GM23338 (cell line): Measurements from ENCODE around the gene SLC25A26. TPM values are rescaled to one million over a fixed set of nuclear protein-coding genes. Genes with fewer than 3 reads are reported as not detected.
A peak's percentile ranks its signal among the peaks of the same experiment; 100 is the strongest.

Source experiments
- ATAC-seq: fragments of 200-7000 bp; cut with Tn5 transposase; 3 replicates; pipeline ENCODE4 v1.9.1; 2020
- DNase-seq: peaks from one replicate; pipeline ENCODE4 v3.0.0-alpha.2; 2015; ENCODE audit warnings: low spot score
- H2AFZ ChIP-seq: fragments of 200-600 bp; sonication (generic); 2 replicates; pipeline ENCODE4 v1.8.0; 2016; ENCODE audit warnings: antibody characterized with exemption, mild to moderate bottlenecking, moderate library complexity
- H3F3A ChIP-seq: fragments of 200-600 bp; sonication (generic); replicated peaks from 2 replicates; pipeline ENCODE4 v1.8.0; 2017; ENCODE audit warnings: antibody characterized with exemption, mixed run types, low read depth
- H3K27ac ChIP-seq: fragments of 200-600 bp; sonication (generic); 2 replicates; pipeline ENCODE4 v1.6.1; 2016; ENCODE audit warnings: low read depth
- H3K27me3 ChIP-seq: fragments of 200-600 bp; sonication (generic); 2 replicates; pipeline ENCODE4 v1.8.0; 2016; ENCODE audit warnings: mild to moderate bottlenecking, mixed run types, moderate library complexity; ENCODE audit not compliant: insufficient read depth
- H3K36me3 ChIP-seq: fragments of 200-600 bp; sonication (generic); 2 replicates; pipeline ENCODE4 v1.8.0; 2016; ENCODE audit warnings: mild to moderate bottlenecking; ENCODE audit not compliant: insufficient read depth
- H3K4me1 ChIP-seq: fragments of 200-600 bp; sonication (generic); 2 replicates; pipeline ENCODE4 v1.8.0; 2016; ENCODE audit warnings: mild to moderate bottlenecking, moderate library complexity; ENCODE audit not compliant: insufficient read depth
- H3K4me2 ChIP-seq: fragments of 200-600 bp; sonication (generic); 2 replicates; pipeline ENCODE4 v1.7.1; 2017; ENCODE audit warnings: mixed run types
- H3K4me3 ChIP-seq: fragments of 200-600 bp; sonication (generic); 2 replicates; pipeline ENCODE4 v1.6.1; 2016; ENCODE audit warnings: mixed run types
- H3K79me2 ChIP-seq: fragments of 200-600 bp; sonication (generic); replicated peaks from 2 replicates; pipeline ENCODE4 v1.8.0; 2017; ENCODE audit warnings: mild to moderate bottlenecking; ENCODE audit not compliant: insufficient read depth
- H3K9me2 ChIP-seq: fragments of 200-600 bp; sonication (generic); 2 replicates; pipeline ENCODE4 v1.8.0; 2017; ENCODE audit not compliant: insufficient read depth
- H4K20me1 ChIP-seq: fragments of 200-600 bp; sonication (generic); replicated peaks from 2 replicates; pipeline ENCODE4 v1.8.0; 2017; ENCODE audit warnings: mild to moderate bottlenecking; ENCODE audit not compliant: insufficient read depth
- H3K27ac Mint-ChIP-seq: 2 replicates; pipeline ENCODE4 v1.8.0; 2020; ENCODE audit warnings: inconsistent platforms, mild to moderate bottlenecking, moderate library complexity, mixed read lengths
- H3K27me3 Mint-ChIP-seq: 3 replicates; pipeline ENCODE4 v1.8.0; 2022; ENCODE audit warnings: low read depth, mild to moderate bottlenecking, moderate library complexity, mixed read lengths, inconsistent platforms; ENCODE audit not compliant: insufficient read depth, poor library complexity
- H3K36me3 Mint-ChIP-seq: 3 replicates; pipeline ENCODE4 v1.8.0; 2021; ENCODE audit warnings: low read depth, mild to moderate bottlenecking, inconsistent platforms, moderate library complexity, mixed read lengths
- H3K4me1 Mint-ChIP-seq: 3 replicates; pipeline ENCODE4 v1.8.0; 2020; ENCODE audit warnings: mild to moderate bottlenecking, inconsistent platforms, mixed read lengths
- H3K4me3 Mint-ChIP-seq: 3 replicates; pipeline ENCODE4 v1.8.0; 2021; ENCODE audit warnings: moderate library complexity, mild to moderate bottlenecking, inconsistent platforms, mixed read lengths
- H3K9me3 Mint-ChIP-seq: 3 replicates; pipeline ENCODE4 v1.8.0; 2020; ENCODE audit warnings: moderate library complexity, mild to moderate bottlenecking, inconsistent platforms, mixed read lengths
- CREB1 ChIP-seq: fragments of 250-450 bp; sonication (Bioruptor Pico); IDR thresholded peaks from 2 replicates; pipeline ENCODE4 v1.5.0; 2020; ENCODE audit warnings: low read depth, mild to moderate bottlenecking, moderate library complexity
- CTCF ChIP-seq, 2 experiments: fragments of 200-600 bp in 1 of 2; sonication (generic) in 1 of 2; conservative IDR thresholded peaks; 2 replicates each; pipeline versions ENCODE4 v1.5.1 to v1.6.1; 2016 to 2017; ENCODE audit warnings: antibody characterized with exemption in 2 of 2, low read depth in 2 of 2, mild to moderate bottlenecking in 2 of 2, moderate library complexity in 1 of 2
- ETS1 ChIP-seq: IDR thresholded peaks from 2 replicates; pipeline ENCODE4 v1.6.1; 2016; ENCODE audit warnings: antibody characterized with exemption
- EZH2 ChIP-seq: fragments of 200-600 bp; sonication (generic); IDR thresholded peaks from one replicate; pipeline ENCODE4 v1.8.0; 2017; ENCODE audit warnings: antibody characterized with exemption, mild to moderate bottlenecking, low read depth; ENCODE audit not compliant: unreplicated experiment
- EZH2phosphoT487 ChIP-seq: fragments of 200-600 bp; sonication (generic); IDR thresholded peaks from one replicate; pipeline ENCODE4 v1.8.1; 2018; ENCODE audit warnings: antibody characterized with exemption; ENCODE audit not compliant: unreplicated experiment
- JUNB ChIP-seq: IDR thresholded peaks from one replicate; pipeline ENCODE4 v1.6.1; 2016; ENCODE audit warnings: antibody characterized with exemption; ENCODE audit not compliant: unreplicated experiment
- NANOG ChIP-seq: IDR thresholded peaks from 2 replicates; pipeline ENCODE4 v1.6.1; 2016; ENCODE audit warnings: antibody characterized with exemption, borderline replicate concordance
- POLR2AphosphoS5 ChIP-seq: IDR thresholded peaks from 2 replicates; pipeline ENCODE4 v1.6.1; 2016; ENCODE audit warnings: antibody characterized with exemption, low read depth
- REST ChIP-seq: IDR thresholded peaks from one replicate; pipeline ENCODE4 v1.6.1; 2018; ENCODE audit warnings: antibody characterized with exemption; ENCODE audit not compliant: unreplicated experiment
- STAT1 ChIP-seq: IDR thresholded peaks from one replicate; pipeline ENCODE4 v1.6.1; 2016; ENCODE audit warnings: antibody characterized with exemption; ENCODE audit not compliant: unreplicated experiment
- ZNF114 ChIP-seq: fragments of 250-450 bp; sonication (Bioruptor Pico); IDR thresholded peaks from 2 replicates; pipeline ENCODE4 v1.5.0; 2020; ENCODE audit warnings: mild to moderate bottlenecking, moderate library complexity
- ZNF331 ChIP-seq: fragments of 250-450 bp; sonication (Bioruptor Pico); IDR thresholded peaks from 2 replicates; pipeline ENCODE4 v1.5.0; 2020; ENCODE audit warnings: low read depth, mild to moderate bottlenecking, moderate library complexity
- ZNF462 ChIP-seq: fragments of 250-450 bp; sonication (Bioruptor Pico); IDR thresholded peaks from 2 replicates; pipeline ENCODE4 v1.5.0; 2020; ENCODE audit warnings: mild to moderate bottlenecking, moderate library complexity
- polyA plus RNA-seq: library from polyadenylated mRNA; unstranded; fragments of >200 nt; fragmentation: Nextera tagmentation; extraction: Ambion mirVana; gene quantifications from 2 replicates; pipeline ENCODE4 v1.2.1, GENCODE V29; 2016
- total RNA-seq: library from RNA; depleted of rRNA; stranded (reverse); fragments of >200 nt; shearing (Covaris generic); gene quantifications from 2 replicates; pipeline ENCODE4 v1.2.3, GENCODE V29; 2014

SLC25A26 gene
- total and polyA plus RNA-seq, 2 experiments from 2014 or later = 24.8 to 40.2 TPM

GRCh38 chr3:66377800-66378199 is 157.0 kb downstream of the SLC25A26 start:
- Mint-ChIP-seq H3K36me3 (peaks cover 80% of the 10 kb centered on the region), H3K27ac (no peak overlapping the region)

More at GRCh38 chr3:66377800-66378199, 157.0 kb downstream of the SLC25A26 start:
- peaks cover 11% of the 10 kb centered on the region; the same call in 1 of the 2 replicates for H4K20me1 ChIP-seq
- H3F3A ChIP-seq = peaks cover 7% of the 10 kb centered on the region
- H3K4me1 ChIP-seq = no peaks in the 10 kb centered on the region
- H3K4me2 ChIP-seq = no peak overlapping the region
- H2AFZ ChIP-seq = no peak overlapping the region
- ATAC-seq (no peak), DNase-seq (no peak)
- H3K36me3 ChIP-seq = peaks cover 30% of the 10 kb centered on the region
- no peak overlapping the region for H3K4me3 ChIP-seq
- no peak overlapping the region for H3K4me3 Mint-ChIP-seq
- H3K27me3 ChIP-seq = no peaks in the 10 kb centered on the region
- H3K4me1 Mint-ChIP-seq = peaks cover 9% of the 10 kb centered on the region
- no peaks in the 10 kb centered on the region for H3K9me3 Mint-ChIP-seq
- no peaks in the 10 kb centered on the region for H3K79me2 ChIP-seq
- H3K27ac ChIP-seq = 0 out of 2 replicates have a peak overlapping the region, but pooled peaks have one; percentile 7
- no peaks in the 10 kb centered on the region for H3K9me2 ChIP-seq
- TF ChIP-seq CREB1 (CRISPR knock-in tag) (no peak), REST (no peak), ZNF114 (no peak), ZNF331 (no peak), JUNB (no peak), EZH2phosphoT487 (no peak), ZNF462 (CRISPR knock-in tag) (no peak), POLR2AphosphoS5 (no peak), STAT1 (no peak), NANOG (no peak), ETS1 (no peak), EZH2 (no peak), CTCF (conservative IDR thresholded peaks at IDR 0.05; ENCODE audit: low read depth in 2 of 2) (no peak)
- H3K27me3 Mint-ChIP-seq = peaks cover 8% of the 10 kb centered on the region
